HS-5 (cell line): ENCODE results near the gene CHD5.
"Not testable (repeated sequence)": the region's sequence is repeated elsewhere in the genome, so short reads cannot be mapped to it uniquely, and the experiment has no call there.

Experiments
- DNase-seq: peaks from one replicate; pipeline ENCODE4 v3.0.0-alpha.2; 2012; ENCODE audit warnings: low read depth

Gene CHD5

DNA sequence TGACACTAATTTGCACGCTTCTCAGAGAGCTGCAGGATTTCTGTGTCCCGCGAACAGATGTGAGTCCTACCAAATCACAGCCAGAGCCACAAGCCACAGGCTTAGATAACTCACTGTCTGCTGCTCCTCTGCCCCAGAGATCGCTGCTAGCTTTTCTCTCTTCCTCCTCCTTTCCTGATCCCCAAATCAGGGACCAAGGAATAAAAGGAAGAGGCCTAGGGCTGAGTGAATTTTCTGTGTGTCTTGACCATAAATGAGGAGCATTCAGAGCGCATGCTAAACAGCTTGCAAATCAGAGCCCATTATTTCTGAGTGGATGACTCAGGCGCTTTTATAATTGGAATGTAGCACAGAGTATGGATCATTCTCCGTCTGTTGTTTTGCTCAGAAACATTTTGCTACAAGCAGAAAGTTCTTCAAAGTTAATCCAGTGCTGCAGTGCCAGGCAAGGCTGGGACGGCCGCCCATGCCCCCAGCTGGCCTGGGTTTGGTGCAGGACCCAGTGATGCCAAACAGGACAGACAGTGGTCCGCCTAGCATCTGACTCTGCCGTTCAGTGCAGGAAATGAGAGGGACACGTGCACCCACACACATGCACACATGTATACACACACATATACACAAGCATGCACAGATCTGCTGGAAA lies 96.2 kb downstream of the CHD5 start:
- no peak for DNase-seq

DNA sequence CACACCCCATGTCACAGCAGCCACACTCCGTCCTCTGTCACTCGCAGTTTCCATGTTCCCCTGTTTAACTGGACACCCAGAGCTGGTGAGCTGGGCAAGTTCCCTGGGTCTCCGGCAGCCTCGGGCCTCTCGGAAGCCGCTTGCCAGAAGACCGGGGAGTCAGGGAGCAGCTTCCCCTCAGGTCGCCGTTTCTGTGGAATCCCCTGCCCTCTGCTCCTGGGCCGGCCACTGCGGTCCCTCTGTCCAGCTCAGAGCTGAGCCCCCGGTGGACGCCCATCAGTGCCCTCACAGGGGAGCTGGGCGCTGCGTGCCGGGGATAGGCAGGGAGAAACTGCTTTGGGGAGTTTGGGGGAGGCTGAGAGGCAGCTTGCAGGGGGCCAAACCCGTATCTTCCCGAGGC lies 96.7 kb downstream of the CHD5 start:
- no peak for DNase-seq

DNA sequence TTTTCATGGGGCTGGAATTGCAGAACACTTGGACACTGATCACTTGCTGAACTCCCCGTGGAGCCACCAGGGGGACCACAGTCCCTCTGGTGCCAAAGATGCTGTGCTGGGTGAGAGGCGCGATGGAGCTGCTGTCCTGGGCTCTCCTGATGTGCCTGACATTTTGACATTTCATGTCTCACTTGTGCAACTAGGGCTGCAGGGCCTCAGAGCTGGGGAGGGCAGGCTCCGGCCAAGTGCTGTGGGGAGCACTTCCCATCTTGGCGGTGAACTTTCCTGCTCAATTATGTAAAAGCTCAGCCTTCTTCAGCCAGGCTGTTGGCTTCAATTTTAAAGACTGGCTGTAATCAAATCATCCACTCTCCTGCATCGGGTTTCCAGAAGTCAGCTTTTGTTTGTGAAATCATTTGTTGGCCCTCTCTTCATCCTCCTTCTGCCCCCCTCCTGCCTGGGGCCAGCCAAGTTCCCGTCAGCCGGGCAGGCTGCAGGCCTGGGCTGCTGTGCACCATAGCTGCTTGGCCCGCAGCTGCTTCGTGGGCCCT lies 97.6 kb downstream of the CHD5 start:
- no peak for DNase-seq

DNA sequence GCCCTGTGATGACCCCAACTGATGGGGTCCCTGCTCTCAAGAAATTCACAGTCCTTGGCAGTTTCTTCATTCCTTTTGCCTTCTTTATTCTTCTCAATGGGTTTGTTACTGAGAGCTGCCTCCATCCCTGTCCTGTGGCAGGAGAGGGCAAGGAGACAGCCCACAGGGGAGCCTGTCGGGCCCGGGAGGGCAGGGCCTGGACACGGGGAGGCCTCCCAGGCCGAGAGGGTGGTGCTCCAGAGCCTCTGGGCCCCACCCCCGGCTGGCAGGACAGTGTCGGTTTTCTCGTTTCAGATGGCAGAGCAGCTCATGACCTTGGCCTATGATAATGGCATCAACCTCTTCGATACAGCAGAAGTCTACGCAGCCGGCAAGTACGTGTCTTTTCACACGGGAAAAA lies 98.2 kb downstream of the CHD5 start:
- no peak for DNase-seq

DNA sequence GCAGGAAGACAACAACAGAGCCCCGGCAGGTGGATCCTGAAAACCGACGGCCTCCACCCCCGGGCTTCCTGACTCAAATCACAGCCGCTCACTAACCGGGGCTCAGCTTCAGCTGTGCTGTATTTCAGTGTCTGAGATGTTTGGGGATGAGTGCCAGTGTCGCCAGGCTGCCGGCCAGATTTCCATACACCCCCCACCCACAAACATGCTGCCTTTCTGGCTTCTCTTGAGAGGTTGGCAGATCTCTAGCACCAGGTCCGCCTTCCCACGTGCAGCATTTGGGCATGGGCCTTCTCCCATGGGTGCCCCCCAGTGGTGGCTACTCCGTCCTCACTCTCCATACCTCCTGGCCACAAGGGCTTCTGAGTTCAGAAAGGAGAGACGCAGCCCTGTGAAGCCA lies 99.7 kb downstream of the CHD5 start:
- no peak for DNase-seq

DNA sequence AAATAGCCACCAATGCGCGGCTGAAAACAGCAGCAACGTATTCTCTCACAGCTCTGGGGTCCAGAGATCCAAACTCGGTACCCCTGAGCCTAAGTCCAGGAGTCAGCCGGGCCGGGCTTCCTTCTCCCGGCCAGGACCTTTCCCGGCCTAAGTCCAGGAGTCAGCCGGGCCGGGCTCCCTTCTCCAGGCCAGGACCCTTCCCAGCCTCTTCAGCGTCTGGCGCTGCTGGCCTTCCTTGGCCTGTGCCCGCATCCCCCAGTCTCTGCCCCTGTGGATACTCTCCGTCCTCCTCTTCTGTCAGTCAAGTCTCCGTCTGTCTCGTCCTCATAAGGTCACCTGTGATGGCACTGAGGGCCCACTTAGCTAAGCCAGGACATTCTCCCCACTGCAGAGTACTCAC lies 102.2 kb downstream of the CHD5 start:
- DNase-seq: no peak

DNA sequence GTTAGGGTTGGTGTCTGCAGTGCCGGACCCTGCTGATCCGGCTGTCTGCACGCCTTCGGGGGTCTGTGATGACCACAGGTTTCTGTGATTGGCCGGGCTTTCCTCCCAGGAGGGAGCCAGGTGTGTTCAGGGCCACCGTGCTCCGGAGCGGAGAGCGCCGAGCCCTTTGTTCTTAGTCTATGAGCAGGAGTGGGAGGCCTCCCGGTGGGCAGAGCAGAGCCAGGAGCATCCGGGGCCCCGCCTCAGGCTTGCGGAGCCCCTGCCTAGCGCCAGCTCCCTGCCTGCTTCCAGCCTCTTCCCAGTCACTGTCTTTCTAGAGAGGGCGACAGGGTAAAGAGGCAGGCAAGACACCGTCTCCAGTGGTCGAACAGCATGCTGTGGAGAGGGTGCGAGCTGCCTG lies 102.6 kb downstream of the CHD5 start:
- no peak for DNase-seq

DNA sequence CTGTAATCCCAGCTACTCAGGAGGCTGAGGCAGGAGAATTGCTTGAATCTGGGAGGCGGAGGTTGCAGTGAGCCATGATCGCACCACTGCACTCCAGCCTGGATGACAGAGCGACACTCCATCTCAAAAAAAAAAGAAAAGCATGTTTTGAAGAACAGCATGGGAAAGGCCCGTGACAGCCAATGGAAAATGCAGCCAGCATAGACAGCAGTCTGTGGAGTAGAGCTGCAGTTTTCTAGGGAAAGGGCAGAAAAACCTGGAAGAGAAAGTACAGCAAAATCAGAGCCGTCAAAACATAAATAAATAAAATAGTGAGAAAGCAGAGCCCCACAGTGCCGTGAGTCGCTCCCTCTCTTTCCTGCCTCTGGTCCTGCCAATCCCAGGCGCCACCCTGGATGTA lies 103.1 kb downstream of the CHD5 start:
- DNase-seq: not testable (repeated sequence)

DNA sequence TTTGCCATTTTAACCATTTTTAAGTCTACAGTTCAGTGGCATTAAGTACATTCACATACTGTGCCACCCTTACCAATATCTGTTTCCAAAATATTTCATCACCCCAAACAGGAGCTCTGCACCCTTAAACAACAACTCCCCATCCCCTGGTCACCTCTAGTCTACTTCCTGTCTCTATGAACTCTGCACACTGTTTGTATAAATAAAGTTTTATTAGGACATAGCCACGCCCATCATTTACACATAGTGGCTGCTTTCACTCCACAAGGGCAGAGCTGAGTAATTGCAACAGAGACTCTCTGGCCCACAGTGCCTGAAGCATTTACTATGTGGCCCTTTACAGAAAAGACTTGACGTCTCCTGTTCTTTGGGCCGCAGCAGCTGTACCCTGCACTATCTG lies 104.4 kb downstream of the CHD5 start:
- no peak for DNase-seq

DNA sequence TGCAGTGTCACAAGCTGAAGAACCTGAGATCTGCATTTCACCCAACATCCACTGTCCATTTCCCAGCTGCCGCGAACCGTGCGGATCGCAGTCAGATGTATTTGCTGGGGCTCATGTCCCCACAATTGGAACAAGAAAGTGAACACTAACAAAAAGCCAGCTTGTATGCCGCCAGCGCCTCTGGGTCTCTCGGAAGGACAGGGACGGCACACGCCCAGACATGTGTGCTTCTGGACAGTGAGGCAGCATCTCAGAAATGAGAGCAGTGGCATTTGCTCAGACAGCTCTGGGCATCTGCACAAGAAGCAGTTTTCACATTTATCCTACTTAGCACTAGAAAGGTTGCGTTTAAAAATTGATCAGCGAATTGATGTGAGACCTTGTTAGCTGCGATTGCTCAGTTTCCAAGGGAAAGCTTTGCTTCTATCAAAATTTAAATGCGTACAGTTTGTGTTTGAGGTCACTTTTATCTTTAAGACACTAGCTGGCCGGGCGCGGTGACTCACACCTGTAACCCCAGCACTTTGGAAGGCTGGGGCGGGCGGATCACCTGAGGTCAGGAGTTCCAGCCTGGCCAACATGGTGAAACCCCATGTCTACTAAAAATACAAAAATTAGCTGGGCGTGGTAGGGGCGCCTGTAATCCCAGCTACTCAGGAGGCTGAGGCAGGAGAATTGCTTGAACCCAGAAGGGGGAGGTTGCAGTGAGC lies 105.8 kb downstream of the CHD5 start:
- no peak for DNase-seq

DNA sequence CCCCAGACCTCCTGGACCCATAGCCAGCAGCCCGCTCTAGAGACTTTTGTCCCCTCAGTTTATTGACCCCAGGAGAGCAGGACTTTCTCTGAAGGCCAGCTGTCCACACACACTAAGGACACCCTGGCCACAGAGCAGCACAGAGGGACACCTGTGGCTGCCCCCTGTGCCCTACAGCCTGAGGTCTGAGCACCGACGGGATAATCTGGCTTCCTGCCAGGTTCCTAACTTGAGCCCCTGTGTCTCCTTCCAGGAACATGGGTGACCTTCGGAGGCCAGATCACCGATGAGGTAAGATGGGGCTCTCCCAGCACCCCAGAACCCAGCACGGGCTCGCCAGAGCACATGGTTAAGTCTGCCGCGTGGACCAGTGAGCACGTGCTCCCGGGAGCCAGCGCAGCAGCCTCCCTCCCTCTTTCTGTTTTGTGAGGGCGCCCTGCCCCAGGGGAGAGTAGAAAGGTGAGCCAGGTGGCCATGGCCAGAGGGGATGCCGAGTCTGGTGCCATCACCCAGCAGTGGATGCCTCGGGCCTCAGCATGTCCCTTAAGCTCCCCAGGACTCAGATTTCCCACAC lies 106.6 kb downstream of the CHD5 start:
- DNase-seq: no peak

DNA sequence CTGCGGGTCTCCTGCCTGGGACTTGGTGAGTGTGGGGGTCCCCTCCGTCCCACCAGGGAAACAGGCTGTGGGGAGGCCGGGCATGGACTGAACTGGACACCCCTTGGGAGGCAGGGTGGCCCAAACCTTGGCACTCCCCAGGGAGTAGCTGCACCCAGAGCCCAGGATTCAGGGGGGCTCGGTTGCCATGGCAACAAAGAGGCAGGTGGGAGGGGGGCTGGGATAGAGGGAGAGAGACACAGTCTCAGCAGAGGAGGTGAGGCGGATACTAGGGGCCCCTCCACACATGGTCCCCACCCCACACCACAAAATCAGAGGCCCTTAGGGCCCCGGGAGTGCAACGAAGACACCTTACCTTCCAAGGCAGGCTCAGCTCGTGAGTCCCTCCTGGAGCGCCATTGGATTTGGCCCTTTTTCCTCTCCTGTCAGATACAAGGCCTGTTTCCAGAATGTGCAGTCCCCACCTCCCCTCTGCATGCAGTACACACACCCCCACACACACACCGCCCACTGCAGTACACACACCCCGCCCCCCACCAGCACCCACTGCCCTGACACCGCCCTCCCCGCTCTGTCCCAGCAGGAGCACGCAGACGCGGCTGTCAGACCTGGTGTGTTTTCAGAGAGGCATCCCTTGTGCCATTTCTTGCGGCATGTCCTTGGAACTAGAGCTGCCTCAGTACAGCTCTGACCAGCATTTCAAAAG lies 107.2 kb downstream of the CHD5 start:
- DNase-seq: no peak

DNA sequence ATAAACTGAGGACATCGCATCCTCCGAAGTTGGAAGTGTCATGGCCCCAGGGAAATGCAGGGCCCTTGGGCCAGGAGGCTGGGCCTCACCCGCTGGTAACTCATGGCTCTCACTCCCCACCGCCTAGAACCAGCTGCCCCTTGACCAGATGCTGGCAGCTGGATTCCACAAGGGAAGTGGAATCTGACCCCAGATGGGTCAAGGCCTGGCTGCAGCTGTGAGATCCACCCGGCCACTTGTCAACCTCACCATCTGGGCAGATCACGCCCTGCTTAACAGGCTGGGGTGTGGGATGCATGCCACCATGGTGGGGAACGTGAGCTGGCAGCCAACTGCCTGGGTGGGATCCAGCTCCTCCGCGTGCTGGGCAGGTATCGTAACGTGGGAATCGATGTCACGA lies 108.9 kb downstream of the CHD5 start:
- no peak for DNase-seq

DNA sequence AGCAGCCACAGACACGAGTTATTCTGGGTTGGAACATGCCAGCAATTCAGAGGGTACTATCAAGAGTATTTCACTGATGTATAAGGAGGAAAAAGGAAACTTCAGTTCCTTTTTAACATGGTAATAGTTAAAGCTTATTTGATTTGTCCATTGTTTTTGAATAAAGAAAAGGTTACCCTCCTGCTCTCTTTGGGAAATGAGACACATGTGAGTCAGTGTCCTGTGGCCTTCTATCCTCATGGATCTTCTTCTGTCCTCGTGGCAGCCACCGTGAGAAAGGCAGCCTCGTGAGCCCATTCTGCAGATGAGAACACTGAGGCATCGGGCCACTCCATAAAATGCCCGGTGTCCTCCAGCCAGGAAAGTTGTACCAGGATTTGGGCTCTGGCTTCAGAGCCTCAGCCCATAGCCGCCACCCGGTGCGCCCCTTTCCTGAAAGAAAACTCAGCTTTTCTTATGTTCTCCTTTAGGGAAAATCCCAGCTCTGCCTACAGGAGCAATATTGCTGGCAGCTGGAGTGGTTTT lies 109.6 kb downstream of the CHD5 start:
- no peak for DNase-seq

DNA sequence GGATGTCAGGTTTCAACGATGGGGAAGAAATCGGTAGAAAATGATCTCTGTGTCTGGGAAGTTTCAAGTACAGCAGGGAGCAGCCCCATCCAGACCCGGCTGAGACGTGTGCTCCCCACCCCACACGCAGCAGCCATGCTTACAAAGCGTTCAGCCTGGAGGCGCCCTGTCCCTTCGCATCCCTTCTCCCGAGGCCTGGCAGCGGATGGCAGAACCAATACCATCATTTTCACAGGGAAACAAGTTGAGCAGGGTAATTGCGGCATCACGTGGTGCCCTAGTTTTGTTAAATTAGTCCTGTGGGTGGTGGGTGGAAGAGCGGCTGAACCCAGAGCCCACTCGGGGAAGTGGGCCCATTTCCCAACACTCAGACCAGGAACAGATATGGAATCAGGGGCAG lies 110.5 kb downstream of the CHD5 start:
- DNase-seq: no peak

DNA sequence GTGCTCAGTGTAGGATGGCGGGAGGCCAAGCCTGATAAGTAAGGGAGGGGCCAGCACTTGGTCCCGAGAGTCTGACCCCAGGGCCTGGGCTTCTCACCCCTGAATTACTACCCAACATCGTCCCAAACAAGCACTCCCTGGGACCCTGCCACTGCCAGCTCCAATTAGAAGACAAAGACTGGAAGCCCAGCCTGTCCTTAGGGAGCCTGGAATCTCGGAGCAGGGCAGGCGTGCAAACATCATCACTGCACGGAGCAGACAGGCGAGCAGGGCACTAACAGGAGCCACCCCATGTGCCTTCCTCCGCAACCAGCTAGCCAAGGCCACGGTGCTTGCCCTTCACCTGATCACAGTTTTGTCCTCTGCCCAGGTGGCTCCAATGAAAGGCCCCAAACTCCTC lies 111.2 kb downstream of the CHD5 start:
- no peak for DNase-seq

DNA sequence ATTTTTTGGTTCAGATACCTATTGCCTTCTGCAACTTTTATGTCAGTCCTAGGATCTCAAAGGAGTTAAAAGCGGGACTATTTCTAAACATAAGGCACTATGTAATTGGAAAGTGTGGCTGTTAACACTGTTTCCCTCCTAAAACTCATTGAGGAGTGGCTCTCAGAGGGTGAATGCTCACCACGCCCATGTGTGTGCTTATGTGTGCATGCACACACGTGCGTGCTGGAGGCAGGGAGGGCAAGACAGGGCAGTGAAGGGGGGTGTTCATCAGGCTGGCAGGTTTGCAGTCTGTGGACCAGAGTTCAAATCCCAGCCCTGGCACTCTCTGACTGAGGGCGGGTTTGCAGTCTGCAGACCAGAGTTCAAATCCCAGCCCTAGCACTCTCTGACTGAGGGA lies 112.0 kb downstream of the CHD5 start:
- DNase-seq: no peak

DNA sequence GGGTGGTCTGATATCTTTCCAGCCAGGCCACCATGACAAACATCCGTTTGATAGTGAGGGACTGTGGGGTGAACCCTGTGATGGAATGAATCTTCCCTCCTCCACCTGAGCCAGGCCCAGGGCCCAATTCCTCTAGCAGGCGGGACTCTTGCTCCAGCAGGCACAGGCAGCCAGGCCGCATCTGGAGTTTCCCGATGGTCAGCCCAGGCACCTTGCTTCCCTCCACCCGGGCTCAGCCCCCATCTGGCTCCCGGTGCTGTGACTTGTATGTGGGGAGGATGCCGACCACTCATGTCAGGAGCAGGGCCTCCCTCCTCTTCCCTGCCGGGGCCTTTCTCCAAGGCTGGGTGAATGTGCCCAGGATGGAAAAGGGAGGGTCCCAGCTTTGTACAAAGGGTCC lies 113.4 kb downstream of the CHD5 start:
- DNase-seq: no peak

DNA sequence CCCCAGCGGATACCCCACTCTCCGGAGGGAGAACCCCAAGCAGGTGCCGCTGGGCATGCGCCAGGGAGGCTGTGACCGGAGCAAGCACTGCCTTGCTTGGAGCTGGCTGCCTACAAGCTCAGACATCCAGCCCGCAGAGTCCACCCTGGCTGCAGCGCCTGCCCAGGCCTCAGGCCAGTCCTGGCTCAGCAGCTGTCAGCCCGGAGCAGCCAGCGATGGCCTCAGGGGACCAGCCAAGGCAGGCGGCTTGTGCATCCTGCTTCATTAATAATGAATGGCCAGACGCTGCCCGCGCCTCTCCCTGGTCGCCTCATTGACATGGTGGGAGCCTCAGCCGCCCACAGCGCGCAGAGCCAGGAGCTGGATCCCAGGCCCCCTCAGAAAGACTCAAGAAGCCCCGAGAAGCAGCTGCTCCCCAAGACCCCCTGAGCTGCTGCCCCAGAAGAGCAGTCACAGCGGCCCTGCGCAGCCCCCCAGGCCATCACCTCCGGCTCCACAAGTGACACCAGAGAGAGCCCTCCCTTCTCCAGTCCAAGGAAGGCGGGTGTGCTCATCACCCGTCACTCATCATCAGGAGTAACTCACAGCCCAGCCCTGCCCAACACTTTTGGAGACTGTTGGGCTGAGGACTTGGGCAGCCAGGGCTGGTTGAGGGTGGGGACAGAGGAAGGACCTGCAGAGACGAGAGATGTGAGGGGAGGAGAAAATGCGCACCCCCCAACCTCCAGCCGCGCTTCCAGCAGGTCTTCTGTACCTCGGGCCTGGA lies 114.8 kb downstream of the CHD5 start:
- DNase-seq: no peak

DNA sequence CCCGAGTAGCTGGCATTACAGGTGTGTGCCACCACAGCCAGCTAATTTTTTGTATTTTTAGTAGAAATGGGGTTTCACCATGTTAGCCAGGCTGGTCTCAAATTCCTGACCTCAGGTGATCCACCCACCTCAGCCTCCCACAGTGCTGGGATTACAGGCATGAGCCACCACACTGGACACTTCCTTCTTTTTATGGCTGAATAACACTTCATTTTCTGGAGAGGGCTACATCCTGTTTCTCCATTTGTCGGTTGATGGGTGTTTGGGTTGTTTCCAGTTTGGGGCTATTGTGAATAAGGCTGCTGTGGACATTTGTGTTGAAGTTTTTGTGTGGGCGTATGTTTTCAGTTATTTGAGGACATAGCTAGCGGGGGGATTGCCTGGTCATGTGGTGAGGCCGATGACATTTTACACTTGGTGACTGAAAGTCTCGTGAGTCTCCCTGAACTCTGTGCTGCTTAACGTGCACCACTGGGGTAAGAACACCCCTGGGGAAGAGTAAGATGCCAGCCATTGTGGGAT lies 116.5 kb downstream of the CHD5 start:
- not testable (repeated sequence) for DNase-seq

DNA sequence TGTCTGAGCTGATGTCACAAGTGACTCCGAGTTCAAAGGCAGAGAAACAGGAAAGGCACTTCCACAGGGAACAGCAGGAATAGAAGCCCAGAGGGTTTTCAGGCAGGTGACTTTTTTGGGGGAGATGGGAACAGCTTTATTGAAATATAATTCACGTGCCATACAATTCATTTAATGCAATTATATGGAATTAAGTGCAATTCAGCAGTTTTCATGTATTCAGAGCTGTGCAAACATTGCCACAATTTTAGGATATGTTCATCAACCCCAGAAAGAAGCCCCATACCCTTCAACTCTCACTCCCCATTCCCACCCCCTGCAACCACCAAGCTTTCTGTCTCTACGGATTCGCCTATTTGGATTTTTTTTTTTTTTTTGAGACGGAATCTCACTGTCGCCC lies 117.5 kb downstream of the CHD5 start:
- no peak for DNase-seq

DNA sequence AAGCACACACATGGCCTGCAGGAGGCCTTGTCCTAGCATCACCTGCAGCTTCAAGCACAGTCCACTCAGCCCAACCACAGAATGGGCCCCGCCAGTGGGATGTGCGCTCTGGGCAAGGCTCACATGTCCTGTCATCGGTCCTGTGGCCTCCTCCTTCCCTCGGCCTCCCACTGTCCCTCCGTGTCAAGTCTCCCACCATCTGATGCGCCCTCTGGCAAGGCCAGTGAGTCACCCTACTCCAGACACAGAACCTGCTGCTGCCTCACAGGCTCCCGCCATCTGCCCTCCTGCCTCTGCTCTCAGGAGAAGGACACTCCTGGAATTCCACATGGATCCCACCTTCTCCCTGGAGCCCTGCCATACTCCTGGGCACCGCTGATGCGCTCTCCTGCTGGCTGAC lies 120.3 kb downstream of the CHD5 start:
- no peak for DNase-seq
